Measurements from ENCODE around the gene RSPH4A.
"Not testable (repeated sequence)": the region's sequence is repeated elsewhere in the genome, so short reads cannot be mapped to it uniquely, and the experiment has no call there.

Gene RSPH4A

DNA sequence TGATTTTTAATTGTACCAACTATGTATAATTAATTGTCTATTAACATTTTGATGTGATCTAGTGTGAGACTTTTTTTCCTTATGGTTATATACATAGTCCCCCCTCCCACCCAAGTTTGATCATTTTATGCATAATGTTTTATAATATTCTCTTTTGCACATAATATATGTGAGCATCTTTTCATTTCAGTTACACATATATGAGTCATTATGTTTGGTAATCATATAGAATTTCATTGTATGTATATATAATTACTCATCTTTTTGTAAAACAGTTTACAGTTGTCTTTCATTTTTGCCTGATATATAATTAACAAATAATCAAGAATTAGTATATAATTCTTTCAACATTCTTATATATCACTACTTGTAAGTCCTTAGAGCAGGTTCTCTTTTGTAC lies 30.0 kb upstream of the RSPH4A start:
- Histone ChIP-seq H3K4me3 (replicated peaks; ENCODE audit: low read depth, low read length) (no peak overlapping the region), H3K36me3 (ENCODE audit: control insufficient read depth, insufficient read depth, low read length) (peaks cover 2% of the 10 kb centered on the region), H3K27me3 (replicated peaks; ENCODE audit: control insufficient read depth, insufficient read depth, low read length) (no peaks in the 10 kb centered on the region)
- TF ChIP-seq, protein P1, sequence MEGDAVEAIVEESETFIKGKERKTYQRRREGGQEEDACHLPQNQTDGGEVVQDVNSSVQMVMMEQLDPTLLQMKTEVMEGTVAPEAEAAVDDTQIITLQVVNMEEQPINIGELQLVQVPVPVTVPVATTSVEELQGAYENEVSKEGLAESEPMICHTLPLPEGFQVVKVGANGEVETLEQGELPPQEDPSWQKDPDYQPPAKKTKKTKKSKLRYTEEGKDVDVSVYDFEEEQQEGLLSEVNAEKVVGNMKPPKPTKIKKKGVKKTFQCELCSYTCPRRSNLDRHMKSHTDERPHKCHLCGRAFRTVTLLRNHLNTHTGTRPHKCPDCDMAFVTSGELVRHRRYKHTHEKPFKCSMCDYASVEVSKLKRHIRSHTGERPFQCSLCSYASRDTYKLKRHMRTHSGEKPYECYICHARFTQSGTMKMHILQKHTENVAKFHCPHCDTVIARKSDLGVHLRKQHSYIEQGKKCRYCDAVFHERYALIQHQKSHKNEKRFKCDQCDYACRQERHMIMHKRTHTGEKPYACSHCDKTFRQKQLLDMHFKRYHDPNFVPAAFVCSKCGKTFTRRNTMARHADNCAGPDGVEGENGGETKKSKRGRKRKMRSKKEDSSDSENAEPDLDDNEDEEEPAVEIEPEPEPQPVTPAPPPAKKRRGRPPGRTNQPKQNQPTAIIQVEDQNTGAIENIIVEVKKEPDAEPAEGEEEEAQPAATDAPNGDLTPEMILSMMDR (IDR thresholded peaks at IDR 0.05; ENCODE audit: insufficient read depth, low read length, poor library complexity, severe bottlenecking): no peak
- DNase-seq (ENCODE audit: extremely low read depth, insufficient read length): no peak

DNA sequence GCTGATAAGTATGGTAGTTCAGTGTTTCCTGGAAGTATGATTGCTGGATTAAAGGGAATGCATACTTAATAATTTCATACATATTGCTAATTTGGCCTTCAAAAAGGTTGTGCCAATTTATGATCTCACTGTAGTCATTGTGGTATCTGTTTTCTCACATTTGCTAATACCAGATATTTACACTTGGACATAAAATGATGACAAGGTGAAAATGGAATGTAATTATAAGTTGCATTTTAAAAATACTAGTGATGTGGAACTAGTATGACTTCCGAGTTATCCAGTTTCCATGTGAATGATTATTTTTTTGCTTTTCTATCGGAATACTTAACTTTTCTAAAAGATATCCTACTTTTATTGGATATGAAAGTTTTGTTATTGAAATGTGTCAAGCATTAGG lies 29.5 kb upstream of the RSPH4A start:
- DNase-seq (ENCODE audit: extremely low read depth, insufficient read length): no peak
- TF ChIP-seq, protein P1 (IDR thresholded peaks at IDR 0.05; ENCODE audit: insufficient read depth, low read length, poor library complexity, severe bottlenecking): no peak
- Histone ChIP-seq H3K36me3 (ENCODE audit: control insufficient read depth, insufficient read depth, low read length) (peaks cover 2% of the 10 kb centered on the region), H3K4me3 (replicated peaks; ENCODE audit: low read depth, low read length) (no peak overlapping the region), H3K27me3 (replicated peaks; ENCODE audit: control insufficient read depth, insufficient read depth, low read length) (no peaks in the 10 kb centered on the region)

DNA sequence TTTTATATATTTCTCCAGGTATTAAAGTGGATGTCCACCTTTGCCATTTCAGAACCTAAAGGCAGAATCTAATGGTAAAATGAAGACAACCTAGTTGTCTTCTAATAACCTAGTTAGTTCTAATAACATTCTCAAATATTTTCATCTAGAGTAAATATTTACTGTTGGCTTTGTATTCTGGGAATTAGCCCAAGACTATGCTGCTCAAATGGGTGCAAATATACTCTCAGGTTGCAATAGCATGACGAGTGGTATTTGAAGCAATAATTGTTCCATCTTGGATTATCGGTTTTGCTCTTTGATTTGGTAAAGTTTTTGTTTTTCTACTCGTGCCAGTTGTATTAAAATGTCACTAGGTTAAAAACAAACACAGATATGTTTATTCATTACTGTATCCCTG lies 21.0 kb upstream of the RSPH4A start:
- Histone ChIP-seq H3K27me3 (replicated peaks; ENCODE audit: control insufficient read depth, insufficient read depth, low read length) (no peaks in the 10 kb centered on the region), H3K36me3 (ENCODE audit: control insufficient read depth, insufficient read depth, low read length) (no peaks in the 10 kb centered on the region; the same call in 1 of the 2 replicates), H3K4me3 (replicated peaks; ENCODE audit: low read depth, low read length) (no peak overlapping the region)
- TF ChIP-seq, protein P1 (IDR thresholded peaks at IDR 0.05; ENCODE audit: insufficient read depth, low read length, poor library complexity, severe bottlenecking): no peak
- no peak for DNase-seq (ENCODE audit: extremely low read depth, insufficient read length)

DNA sequence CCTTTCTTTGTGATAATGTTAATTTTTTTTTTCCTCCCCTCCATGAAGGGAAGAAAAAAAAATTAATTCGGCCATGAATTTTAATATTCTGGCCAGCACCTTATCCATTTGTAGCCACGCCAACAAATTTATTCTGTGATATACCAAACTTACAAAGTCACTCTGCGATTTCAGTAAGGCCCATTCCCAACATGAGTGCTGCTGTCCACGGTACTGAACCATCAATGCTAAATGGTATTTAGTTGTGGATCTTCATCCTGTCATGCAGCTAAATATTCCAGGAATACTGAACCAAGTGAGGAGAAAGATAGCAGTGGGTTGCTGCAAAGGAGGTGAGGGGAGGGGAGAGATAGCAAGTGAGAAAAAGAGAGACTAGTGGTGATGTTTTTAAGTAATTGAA lies 19.5 kb upstream of the RSPH4A start:
- no peaks in the 10 kb centered on the region for H3K27me3 ChIP-seq (replicated peaks; ENCODE audit: control insufficient read depth, insufficient read depth, low read length)
- no peak for DNase-seq (ENCODE audit: extremely low read depth, insufficient read length)
- TF ChIP-seq, protein P1 (IDR thresholded peaks at IDR 0.05; ENCODE audit: insufficient read depth, low read length, poor library complexity, severe bottlenecking): no peak
- H3K4me3 ChIP-seq (replicated peaks; ENCODE audit: low read depth, low read length): no peak overlapping the region
- no peaks in the 10 kb centered on the region for H3K36me3 ChIP-seq (ENCODE audit: control insufficient read depth, insufficient read depth, low read length)

DNA sequence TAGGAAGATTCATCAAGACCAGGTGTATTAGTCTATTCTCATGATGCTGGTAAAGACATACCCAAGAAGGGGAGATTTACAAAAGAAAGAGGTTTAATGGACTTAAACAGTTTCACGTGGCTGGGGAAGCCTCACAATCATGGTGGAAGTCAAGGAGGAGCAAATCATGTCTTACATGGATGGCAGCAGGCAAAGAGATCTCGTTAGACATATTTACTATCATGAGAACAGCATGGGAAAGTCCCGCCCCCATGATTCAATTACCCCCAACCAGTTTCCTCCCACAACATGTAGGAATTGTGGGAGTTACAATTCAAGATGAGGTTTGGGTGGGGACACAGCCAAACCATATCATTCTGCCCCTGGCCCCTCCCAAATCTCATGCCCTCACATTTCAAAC lies 12.4 kb upstream of the RSPH4A start:
- H3K4me3 ChIP-seq (replicated peaks; ENCODE audit: low read depth, low read length); H3K27me3 ChIP-seq (replicated peaks; ENCODE audit: control insufficient read depth, insufficient read depth, low read length); H3K36me3 ChIP-seq (ENCODE audit: control insufficient read depth, insufficient read depth, low read length); DNase-seq (ENCODE audit: extremely low read depth, insufficient read length): not testable (repeated sequence)

DNA sequence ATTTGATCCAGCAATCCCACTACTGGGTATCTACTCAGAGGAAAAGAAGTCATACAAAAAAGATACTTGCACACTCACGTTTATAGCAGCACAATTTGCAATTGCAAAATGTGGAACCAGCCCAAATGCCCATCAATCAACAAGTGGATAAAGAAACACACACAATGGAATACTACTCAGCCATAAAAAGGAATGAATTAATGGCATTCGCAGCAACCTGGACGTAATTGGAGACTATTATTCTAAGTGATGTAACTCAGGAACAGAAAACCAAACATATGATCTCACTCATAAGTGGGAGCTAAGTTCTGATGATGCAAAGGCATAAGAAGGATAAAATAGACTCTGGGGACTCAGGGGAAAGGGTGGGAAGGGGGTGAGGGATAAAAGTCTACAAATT lies 11.4 kb upstream of the RSPH4A start:
- not testable (repeated sequence) for H3K36me3 ChIP-seq (ENCODE audit: control insufficient read depth, insufficient read depth, low read length); H3K27me3 ChIP-seq (replicated peaks; ENCODE audit: control insufficient read depth, insufficient read depth, low read length); H3K4me3 ChIP-seq (replicated peaks; ENCODE audit: low read depth, low read length); DNase-seq (ENCODE audit: extremely low read depth, insufficient read length)

DNA sequence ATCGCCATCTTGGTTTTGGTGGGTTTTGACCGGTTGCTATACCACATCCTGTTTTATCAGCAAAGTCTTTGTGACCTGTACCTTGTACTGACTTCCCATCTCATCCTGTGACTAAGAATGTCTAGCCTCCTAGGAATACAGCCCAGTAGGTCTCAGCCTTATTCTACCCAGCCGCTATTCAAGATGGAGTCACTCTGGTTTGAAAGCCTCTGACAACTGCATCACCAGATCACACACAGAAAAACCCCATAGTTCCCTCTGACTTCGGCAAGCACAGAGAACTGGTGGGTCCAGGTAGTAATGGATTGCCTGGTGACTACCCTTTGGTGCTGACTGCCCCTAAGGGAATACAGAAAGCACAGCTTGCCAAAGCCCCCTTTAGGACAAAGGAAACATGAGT lies 10.3 kb upstream of the RSPH4A start:
- Histone ChIP-seq H3K36me3 (ENCODE audit: control insufficient read depth, insufficient read depth, low read length) (no peaks in the 10 kb centered on the region), H3K4me3 (replicated peaks; ENCODE audit: low read depth, low read length) (no peak overlapping the region), H3K27me3 (replicated peaks; ENCODE audit: control insufficient read depth, insufficient read depth, low read length) (no peaks in the 10 kb centered on the region)
- TF ChIP-seq, protein P1 (IDR thresholded peaks at IDR 0.05; ENCODE audit: insufficient read depth, low read length, poor library complexity, severe bottlenecking): no peak
- DNase-seq (ENCODE audit: extremely low read depth, insufficient read length): no peak
